NCI-H460 (cell line): ENCODE results near the gene GRIK4. TPM values are rescaled to one million over a fixed set of nuclear protein-coding genes. Genes with fewer than 3 reads are reported as not detected.
"Not testable (repeated sequence)": the region's sequence is repeated elsewhere in the genome, so short reads cannot be mapped to it uniquely, and the experiment has no call there.

Experiments used
- DNase-seq: peaks from one replicate; pipeline ENCODE4 v3.0.0-alpha.2; 2016; ENCODE audit warnings: low read depth; ENCODE audit errors: extremely low read depth
- total RNA-seq: library from RNA; depleted of rRNA; stranded (reverse); fragments of >200 nt; shearing (Covaris generic); gene quantifications from 2 replicates; pipeline ENCODE4 v1.2.3, GENCODE V29; 2014

Gene GRIK4
- total RNA-seq, 1 experiment from 2014 or later, result not detected

GRCh38 chr11:120759046-120759445 lies 247.5 kb downstream of the GRIK4 start:
- DNase-seq, result no peak

GRCh38 chr11:120765710-120766109 lies 254.2 kb downstream of the GRIK4 start:
- not testable (repeated sequence) for DNase-seq

- no peak for DNase-seq
Observed at GRCh38 chr11:120766318-120766717, 254.8 kb downstream of the GRIK4 start.

- no peak for DNase-seq
Observed at GRCh38 chr11:120768949-120769348, 257.4 kb downstream of the GRIK4 start.

GRCh38 chr11:120769906-120770305 lies 258.4 kb downstream of the GRIK4 start:
- no peak for DNase-seq

GRCh38 chr11:120771551-120772060 lies 260.1 kb downstream of the GRIK4 start:
- DNase-seq, result no peak

GRCh38 chr11:120773501-120774031 lies 262.0 kb downstream of the GRIK4 start:
- DNase-seq, result no peak

- DNase-seq, result no peak
Observed at GRCh38 chr11:120774591-120775386, 263.2 kb downstream of the GRIK4 start.

GRCh38 chr11:120775986-120776951 lies 264.7 kb downstream of the GRIK4 start:
- no peak for DNase-seq

- DNase-seq, result no peak
Observed at GRCh38 chr11:120778685-120779490, 267.3 kb downstream of the GRIK4 start.

GRCh38 chr11:120780239-120780638 lies 268.7 kb downstream of the GRIK4 start:
- DNase-seq, result no peak

GRCh38 chr11:120781486-120782120 lies 270.1 kb downstream of the GRIK4 start:
- no peak for DNase-seq

- no peak for DNase-seq
Observed at GRCh38 chr11:120784566-120785251, 273.2 kb downstream of the GRIK4 start.

GRCh38 chr11:120785576-120785975 lies 274.0 kb downstream of the GRIK4 start:
- no peak for DNase-seq

GRCh38 chr11:120786206-120786735 lies 274.7 kb downstream of the GRIK4 start:
- no peak for DNase-seq

- not testable (repeated sequence) for DNase-seq
Observed at GRCh38 chr11:120787224-120787623, 275.7 kb downstream of the GRIK4 start.

- no peak for DNase-seq
Observed at GRCh38 chr11:120789391-120789790, 277.8 kb downstream of the GRIK4 start.

GRCh38 chr11:120792306-120792705 lies 280.8 kb downstream of the GRIK4 start:
- DNase-seq, result no peak

GRCh38 chr11:120793150-120793549 lies 281.6 kb downstream of the GRIK4 start:
- no peak for DNase-seq
